Renal pelvis (tissue), 4 donors: ENCODE data around the gene CACNA1D. TPM values are rescaled to one million over a fixed set of nuclear protein-coding genes. Genes with fewer than 3 reads are reported as not detected.
"Not testable (repeated sequence)": the region's sequence is repeated elsewhere in the genome, so short reads cannot be mapped to it uniquely, and the experiment has no call there.

Experiments
- DNase-seq: peaks from one replicate; pipeline ENCODE4 v3.0.0-alpha.2; 2013
- polyA plus RNA-seq, 3 donors: library from polyadenylated mRNA; unstranded; fragments of 120-200 nt; gene quantifications; one replicate each; pipeline ENCODE4 v1.2.1, GENCODE V29; 2013; ENCODE audit not compliant: insufficient read length in 3 of 3

CACNA1D gene
- polyA plus RNA-seq, 3 donors = 10.8 to 17.7 (median 17.5) TPM

DNA sequence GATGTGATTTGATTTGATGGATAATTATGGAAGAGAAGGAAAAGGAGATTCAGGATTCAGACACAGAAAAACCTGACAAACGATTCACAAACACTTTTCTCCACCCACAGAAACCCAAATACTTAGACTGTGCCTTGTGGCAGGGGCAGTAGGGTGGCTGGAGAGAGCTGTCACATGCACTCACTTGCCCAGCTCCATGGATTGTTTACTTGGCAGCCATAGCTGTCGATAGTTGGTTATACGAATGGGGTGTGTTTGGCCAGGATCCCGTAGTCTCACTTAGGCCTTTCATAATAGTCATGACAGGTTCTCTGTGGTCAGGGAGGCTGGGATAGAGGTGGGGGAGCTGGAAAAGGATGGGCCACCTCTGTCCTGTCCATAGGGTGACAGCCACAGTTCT lies 76.9 kb downstream of the CACNA1D start:
- DNase-seq = no peak

DNA sequence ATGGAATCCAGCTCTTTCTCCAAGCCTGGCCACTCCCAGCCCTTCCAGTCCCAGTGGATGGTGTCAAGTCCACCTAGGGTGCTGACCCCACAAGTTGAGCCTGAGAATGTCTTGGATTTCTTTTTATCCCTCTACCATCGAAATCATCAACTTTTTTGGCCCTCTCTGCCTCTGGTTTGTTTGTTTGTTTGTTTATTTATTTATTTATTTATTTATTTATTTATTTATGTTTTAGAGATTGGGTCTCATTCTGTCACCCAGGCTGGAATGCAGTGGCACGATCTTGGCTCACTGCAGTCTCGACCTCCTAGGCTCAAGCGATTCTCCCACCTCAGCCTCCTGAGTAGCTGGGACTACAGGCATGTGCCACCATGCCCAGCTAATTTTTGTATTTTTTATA lies 77.8 kb downstream of the CACNA1D start:
- not testable (repeated sequence) for DNase-seq

DNA sequence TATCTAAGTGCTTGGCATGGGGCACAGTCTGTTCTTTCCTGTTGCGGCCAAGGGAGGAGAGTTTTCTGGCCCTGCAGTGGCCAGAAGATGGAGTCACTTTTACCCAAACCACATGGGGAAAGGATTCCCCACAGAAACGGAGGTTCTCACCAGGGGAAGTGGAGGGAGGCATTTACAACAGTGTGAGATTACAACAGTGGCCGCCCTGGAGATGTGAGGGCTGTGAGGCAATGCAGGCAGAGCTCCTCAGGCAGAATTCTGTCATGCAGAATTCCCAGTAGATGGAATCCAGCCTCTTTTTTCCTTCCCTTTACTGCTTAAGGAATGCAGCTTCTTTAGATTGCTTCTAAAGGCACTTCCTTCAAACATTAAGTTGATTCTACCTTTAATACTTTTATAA lies 83.1 kb downstream of the CACNA1D start:
- DNase-seq = no peak

DNA sequence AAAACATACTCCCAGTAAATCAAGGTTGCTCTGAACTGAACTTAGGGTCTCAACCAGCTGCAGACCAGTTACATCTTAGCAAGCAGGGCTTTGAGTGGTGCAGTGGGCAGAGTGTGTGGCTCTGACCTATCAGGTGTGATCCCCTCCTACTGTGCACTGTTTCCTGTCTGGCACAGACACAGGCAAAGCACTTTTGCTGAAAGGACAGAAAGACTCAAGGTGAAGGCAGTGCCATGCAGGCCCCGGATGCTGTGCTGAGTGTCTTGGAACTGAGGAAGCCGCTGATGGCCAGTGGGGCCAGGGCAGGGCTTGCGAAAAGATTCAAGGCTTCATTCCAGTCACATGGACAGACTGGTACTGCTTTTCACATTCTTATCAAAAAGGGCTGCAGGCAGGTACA lies 85.2 kb downstream of the CACNA1D start:
- no peak for DNase-seq

DNA sequence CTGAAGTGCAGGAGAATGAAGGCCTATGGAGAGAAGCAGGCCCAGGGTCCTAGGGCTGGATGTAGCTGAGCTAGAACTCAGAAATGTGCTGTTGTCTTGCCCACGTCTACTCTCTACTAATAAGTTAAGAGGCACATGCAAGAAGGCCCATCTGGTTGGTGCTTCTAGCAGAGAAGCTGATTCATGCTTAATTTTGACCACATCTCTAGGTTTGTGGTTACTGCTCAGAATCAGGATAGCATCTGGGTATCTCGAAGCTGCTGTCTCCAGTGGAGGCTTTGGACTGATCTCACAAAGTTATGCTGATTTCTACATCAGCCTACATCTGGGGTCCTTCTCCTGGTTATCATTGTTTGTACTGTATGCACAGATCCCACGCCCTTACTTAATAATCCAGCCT lies 87.3 kb downstream of the CACNA1D start:
- no peak for DNase-seq

DNA sequence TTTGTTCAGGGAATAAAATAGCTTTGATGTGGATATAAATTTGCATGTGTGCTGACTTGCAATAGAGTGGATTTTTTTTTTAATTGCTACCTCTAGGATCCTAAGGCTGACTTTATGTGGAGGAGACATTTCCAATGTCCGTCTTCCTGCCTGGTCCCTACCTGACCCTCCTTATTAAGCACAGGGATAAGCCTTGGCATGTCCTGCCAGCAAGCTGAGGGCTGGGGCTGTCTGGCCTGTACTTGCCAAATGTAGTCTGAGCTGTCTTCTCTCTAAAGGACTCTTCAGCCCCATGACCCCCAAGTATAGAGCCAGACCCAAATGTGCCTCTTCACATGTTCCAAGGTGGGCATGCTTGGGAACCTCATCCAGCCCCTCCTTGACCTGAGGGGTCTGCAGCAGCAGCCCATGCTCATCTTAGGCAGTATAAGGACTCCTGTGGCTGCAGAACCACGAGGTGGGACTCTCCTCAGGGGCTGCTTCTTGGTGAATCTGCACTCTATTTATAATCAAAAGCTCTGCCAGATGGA lies 88.8 kb downstream of the CACNA1D start:
- no peak for DNase-seq

DNA sequence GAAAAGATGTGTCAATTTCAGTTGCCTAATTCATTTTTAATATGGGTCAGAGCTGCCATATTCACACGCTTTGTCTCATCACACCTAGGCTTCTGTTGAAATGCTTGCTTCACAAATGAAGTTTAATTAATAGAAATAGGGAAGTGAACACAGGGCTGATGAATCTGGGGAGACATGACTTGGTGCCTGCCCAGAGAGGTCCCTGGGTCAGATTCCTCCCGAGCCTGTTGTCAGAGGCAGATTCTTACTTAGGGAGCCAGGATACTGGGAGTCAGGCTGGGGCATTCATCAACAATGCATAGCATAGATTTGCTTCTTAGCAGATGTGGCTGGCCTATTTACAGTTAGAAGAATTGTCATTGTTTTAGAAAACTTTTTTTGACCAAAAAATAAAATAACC lies 90.6 kb downstream of the CACNA1D start:
- no peak for DNase-seq

DNA sequence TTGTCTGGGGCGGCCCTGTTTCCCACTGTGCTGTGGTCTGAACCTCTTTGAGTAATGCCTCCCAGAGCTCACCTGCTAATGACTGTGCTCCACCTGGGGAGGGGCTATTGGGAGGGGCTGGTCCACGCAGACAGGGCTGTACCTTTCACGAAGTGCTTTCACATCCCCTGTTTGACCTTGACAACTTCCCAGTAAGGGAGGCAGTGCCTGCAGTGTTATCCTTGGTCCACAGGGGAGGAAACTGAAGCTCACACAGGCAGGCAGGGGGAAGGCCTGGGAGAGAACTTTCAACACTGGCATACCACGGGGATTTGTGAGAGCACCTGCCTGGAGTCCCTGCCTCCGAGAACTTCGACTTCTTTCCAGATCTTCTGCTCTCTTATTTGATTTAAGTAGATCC lies 91.2 kb downstream of the CACNA1D start:
- no peak for DNase-seq

DNA sequence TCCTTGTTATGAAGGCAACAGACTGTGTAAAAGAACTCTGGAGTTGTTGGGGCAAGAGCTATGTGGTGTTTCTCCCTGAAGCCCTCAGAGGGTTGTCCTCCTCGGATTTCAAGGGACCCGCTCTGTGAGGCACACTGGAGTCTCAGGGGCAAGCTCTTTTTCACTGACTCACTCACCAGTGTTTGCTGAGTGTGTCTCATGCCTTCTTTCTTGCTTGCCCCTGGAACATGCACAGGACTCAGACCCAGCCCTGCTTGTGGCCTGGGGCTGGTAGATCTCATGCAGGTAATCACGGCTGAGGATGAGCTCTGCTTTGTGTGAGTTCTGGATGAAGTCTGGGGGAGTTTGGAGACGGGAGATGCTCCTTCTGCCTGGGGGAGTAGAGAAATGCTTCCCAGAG lies 93.7 kb downstream of the CACNA1D start:
- DNase-seq = no peak

DNA sequence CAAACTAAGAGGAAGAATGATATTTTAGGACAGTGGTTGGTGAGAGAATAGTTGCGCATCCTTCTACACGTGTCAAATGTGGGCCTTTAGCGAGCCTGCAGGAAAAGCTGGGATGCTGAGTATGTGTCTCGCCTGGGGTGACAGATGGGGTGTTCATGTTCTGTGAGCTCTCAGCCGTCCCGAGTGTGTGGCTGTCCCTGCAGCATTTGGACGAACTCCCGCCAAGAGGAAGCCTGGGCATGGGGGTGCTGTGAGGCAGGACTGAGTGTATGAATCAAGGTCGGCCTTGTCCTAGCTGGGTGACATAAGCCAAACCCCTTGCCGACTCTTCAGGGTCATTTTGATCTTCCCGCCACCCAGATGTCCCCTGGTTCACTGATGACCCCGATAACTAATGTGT lies 94.8 kb downstream of the CACNA1D start:
- no peak for DNase-seq

DNA sequence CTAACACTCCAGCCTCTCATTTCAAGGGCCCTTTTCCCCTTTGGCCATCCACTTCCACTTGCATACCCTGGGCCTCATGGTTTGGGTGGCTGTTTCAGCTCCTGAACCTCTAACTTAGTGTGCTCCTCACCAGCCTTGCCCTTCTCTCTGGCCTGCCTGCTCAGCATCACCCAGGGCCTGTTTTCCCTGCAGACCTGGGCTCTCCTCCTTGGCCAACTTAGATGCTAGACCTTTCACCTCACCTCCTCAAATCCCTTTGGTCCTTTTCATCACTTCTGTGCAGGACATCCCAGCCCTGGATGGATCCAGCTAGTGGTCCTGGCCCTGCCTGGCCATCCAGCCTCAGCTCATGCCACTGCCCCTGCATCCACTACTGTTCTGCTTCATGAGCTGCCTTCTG lies 95.4 kb downstream of the CACNA1D start:
- DNase-seq = no peak

DNA sequence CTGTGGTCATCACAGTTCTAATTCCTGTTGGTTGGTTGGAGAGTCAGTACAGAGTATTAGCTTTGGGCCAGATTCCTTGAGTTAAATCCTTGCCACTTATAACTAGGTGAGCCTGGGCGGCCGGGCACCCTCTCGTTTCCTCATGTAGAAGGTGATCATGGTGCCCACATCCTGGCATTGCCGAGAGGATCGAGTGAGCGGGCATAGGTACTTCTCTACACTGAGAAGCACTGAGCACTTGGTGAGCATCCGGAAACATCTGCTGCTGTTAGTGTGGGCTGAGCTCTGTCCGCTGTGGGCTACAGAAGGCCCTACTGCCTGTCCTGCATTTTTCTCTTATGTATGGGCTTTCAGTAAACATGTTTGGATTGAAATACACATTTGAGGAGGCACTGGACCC lies 96.2 kb downstream of the CACNA1D start:
- DNase-seq = no peak

DNA sequence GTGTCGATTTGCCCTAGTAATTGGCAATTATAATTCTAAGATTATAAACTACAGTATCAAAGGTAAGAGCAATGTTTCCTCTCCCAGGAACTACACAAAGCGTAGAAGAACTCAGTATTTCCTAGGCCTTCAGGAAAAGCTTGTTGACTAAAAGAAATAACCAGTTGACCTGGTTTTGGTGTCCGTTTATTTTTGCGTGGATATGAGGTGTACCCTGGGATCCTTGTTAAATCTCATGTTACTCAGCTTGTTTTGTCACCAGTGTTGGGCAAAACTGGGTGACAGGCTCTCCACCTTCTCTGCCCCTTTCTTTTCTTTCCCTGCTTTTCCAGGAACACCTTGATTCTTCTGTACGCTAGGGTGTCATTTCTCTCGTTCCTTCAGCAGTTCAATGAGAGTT lies 97.2 kb downstream of the CACNA1D start:
- no peak for DNase-seq

DNA sequence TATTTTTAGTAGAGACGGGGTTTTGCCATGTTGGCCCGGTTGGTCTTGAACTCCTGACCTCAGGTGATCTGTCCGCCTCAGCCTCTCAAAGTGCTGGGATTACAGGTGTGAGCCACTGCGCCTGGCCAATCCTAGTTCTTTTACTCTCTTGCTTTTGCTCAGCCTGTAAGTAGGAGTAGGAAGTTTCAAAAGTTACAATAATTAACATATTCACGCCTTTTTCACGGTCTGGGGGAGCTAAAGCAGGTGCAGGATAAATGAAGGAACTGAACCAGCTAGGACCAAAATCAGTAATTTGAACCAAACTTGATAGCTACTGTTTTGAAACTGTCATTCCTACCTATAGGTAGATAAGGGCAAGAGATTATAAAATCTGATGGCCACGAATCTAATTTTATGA lies 98.5 kb downstream of the CACNA1D start:
- no peak for DNase-seq

DNA sequence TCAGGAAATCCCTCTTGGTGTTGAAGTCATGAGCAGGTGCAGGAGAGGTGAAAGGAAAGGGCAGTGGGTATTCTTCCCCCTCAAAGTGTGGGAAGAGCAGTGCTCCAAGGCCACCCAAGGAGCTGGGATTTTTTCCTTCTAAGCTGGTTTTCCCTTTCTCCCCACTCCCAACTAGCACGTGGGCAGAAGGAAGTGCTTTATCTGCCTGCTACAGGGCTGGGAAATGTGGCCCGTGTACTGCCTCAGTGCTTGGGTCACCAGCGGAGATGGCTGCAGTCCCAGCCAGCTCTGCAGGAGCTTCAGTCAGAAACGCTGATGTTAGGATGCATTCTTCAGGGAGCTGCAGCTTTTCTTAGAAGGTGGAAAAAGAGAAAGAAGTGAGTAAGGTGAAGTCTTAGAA lies 99.2 kb downstream of the CACNA1D start:
- no peak for DNase-seq

DNA sequence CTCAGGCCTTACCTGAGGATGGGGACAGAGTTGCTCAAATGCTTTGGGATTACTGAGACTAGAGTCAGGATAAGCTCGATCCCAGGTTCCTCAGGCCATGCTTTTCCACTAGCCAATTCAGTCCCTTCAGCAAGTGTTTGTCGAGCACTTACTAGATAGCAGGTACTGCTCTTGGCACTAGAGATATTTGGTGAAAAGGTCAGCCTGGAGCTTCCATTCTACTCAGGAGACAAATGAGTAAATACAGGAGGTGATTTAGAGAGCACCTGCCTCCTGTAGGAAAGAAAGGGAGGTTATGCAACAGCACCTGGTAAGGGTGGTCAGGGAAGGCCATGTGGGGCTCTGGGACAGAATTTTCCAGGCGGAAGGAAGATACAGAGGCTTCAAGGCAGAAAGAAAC lies 99.9 kb downstream of the CACNA1D start:
- no peak for DNase-seq

DNA sequence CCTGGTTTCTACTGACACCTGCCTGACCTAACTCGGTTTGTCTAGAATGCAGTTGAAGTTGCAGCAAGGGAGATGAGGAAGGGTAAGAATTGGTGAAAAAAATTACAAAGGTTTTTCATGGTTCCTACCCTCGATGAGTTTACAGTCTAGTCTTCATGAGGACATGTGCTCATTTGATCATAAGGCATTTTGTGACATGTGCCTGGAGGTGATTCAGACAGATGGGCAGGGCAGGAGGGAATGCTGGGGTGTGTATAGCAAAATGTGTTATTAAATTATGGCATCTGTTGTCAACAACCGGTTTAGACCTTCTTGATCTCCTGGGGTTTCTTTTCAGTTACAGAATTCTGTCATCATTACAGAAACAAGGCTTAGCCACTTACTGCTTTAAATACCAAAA lies 101.2 kb downstream of the CACNA1D start:
- DNase-seq = no peak

DNA sequence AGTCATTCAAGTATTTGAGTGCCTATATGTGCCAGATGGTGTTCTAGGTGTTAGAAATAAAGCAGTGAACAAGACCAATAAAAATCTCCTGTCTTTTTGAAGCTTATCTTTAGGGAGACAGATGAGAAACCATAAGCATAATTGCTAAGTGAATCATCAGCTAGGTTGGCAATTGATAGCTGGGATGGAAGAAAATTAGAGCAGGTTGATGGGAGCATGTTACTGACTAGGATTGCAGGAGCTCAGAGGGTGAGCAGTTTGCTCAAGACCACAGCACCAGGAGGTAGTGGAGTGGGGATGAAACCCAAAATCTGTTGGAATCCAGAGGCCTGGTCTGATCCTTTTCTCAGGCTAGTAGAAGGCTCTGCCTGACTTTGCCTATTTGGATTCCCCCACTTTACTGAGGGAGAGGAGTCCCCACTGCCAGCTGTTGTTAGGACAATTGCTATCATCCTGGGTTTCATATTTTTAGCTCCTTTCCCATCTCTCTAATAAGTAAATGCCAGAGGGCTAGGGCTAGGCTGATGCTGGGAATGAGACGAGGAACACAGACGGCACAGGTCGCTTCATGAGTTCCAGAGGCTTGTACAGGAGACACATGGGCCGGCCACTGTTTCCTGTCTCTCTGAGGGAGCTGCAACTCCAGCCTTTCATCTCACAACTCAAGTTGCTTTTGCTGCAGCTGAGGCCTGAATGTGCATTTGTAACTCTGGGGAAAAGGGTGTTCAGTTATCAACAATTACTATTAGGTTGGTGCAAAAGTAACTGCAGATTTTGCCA lies 102.9 kb downstream of the CACNA1D start:
- DNase-seq = no peak

DNA sequence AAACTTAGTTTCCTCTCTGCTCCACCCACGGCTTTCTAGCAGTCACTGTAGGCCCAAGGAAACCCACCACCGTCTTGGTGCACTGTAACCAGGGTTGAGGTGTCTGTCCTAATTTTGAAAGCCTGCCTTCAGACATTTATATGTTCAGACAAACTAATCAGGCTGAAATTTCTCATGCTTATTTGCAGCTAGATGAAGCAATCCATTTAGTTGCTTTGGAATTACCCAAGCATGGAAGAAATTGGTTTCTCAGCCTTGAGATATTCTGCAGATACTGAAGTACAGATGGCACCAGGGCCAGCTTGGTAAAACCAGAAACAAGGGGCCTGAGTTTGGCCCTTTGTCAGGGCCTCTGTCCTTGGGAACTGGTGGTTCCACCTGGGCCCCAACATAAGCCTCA lies 105.4 kb downstream of the CACNA1D start:
- no peak for DNase-seq

DNA sequence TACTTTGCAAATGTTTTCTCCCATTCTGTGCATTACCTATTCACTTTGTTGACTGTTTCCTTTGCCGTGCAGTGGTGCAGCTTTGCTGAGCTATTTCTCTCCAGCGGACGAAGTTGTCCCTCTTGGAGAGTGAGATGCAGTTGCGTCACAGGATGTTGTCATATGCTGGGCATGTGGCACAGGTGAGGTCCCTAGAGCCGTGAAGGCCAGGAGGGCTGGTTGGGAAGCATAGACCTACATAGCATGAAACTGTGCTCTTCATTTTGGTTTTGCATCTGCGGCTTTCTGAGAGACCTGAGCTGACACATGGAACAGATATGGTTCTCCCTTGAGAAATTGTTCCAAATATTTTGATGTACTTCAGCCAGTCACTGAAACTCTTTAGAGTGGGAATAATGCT lies 108.5 kb downstream of the CACNA1D start:
- no peak for DNase-seq

DNA sequence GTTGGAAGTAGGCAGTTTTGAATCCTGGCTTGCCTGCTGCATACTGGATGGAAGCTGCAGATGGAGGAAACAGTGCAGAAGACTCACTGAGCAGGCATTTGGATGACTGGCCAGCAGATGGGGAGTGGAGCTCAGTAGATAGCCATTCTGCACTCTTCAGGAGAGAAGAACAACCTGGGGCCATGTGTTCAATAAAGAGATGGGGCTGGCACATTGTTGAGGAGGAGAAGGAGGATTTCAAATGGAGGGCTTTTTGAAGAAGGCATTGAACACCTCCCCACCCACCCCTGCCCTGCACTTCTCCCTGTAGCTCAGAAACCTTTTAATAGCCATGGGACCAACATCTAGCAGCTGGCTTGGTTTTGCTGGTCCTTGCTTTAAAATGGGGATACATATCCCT lies 109.8 kb downstream of the CACNA1D start:
- no peak for DNase-seq

DNA sequence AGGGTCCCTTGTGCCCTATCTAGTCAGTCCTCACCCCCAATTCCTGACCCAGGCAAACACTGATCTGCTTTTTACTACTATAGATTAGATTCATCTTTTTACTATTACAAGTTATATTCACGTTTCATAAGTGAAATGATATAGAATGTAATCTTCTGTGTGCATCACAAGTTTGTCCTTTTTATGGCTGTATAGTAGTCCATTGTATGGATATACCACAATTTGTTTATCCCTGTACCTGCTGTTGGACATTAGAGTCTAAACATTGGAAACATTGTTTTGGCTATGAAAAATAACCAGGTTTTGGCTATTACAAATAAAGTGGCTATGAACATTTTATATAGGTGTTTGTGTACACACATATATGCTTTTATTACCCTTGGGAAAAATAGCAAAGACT lies 112.4 kb downstream of the CACNA1D start:
- DNase-seq = no peak

DNA sequence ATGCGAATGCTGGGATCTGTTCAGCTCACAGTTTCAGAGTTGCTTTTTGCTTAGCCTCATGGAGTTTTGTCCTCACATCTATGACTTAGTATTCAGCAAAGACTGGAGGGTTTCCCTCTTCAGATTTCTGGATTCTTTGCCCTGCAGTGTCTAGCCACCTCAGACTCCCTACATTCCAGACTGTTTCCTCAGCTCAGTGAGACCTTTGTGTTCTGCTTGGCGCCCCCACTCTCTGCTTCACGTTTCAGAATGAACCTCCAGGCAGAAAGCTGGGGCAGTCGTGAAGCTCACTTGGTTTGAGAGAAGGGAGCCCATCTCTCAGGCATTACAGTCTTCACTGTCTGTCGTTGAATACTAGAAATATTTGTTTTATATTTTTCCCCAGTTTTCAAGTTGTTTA lies 118.1 kb downstream of the CACNA1D start:
- no peak for DNase-seq

DNA sequence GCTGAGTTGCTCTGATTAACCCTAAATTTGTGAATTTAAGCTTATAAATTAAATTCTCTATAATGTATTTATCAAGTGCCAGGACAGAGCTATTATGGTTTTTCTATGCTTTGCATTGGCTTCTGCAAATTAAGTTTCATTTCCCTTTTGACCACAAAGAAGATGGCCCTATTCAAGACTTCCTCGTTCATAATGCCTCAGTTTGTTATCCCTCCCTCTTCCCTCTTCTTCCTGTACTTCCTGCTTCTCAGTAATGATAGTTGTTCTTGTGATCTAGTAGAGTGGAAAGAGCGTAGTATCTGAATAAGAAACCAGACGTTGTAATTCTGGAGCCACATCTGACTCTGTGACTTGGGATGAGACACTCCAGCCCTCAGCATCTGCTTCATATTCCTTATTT lies 118.7 kb downstream of the CACNA1D start:
- DNase-seq = no peak
